ENCODE measurements around the gene PSTPIP1. TPM values are rescaled to one million over a fixed set of nuclear protein-coding genes. Genes with fewer than 3 reads are reported as not detected.

PSTPIP1 gene
- total RNA-seq (10 to 100 TPM; 79.4 to 82.7 TPM), total RNA-seq (9.8 to 178 (median 92.3) reads per million in 172 experiments)
- 87.7 TPM for polyA plus RNA-seq (2013, experiment 1 of 2)
- 122 TPM for polyA plus RNA-seq (2013, experiment 2 of 2)

- peak within 1 kb of the TSS; percentile 95 for H3K4me3 Mint-ChIP-seq
- H3K4me3 ChIP-seq (ENCODE audit: low read length): peak within 1 kb of the TSS; percentile 95
- peak within 1 kb of the TSS; percentile 88 for H3K27ac ChIP-seq (ENCODE audit: low read depth in 1 of 2, low read length in 2 of 2)
- POLR2A ChIA-PET: interaction anchor here (0.5 to 6.4 kb wide), 27 partner anchors 8 to 1356 kb away, joined by 3 to 124 read pairs (median 7); partner anchors contain the start of genes RCN2, SCAPER and TSPAN3
- peaks cover 24% of the 10 kb centered on the region for H3K36me3 Mint-ChIP-seq (ENCODE audit: low read depth)
- H3K9me3 Mint-ChIP-seq: no peaks in the 10 kb centered on the region
- ATAC-seq (ENCODE audit: poor library complexity): peak; percentile 76
- peaks cover 75% of the 10 kb centered on the region for H3K4me1 Mint-ChIP-seq (ENCODE audit: low read depth)
- CTCF ChIA-PET: interaction anchor here (0.6 to 2.4 kb wide), 7 partner anchors 11 to 442 kb away, joined by 3 to 13 read pairs (median 4); no protein-coding TSS in a partner anchor
- peak; percentile 56 to 84 (median 73) for DNase-seq
- H3K27ac Mint-ChIP-seq: peak within 1 kb of the TSS; percentile 98
- peaks cover 77% of the 10 kb centered on the region for H3K4me1 ChIP-seq (ENCODE audit: insufficient read depth, low read length)
- peaks cover 15% of the 10 kb centered on the region for H3K36me3 ChIP-seq (ENCODE audit: insufficient read depth, low read length)
- no peak for TF ChIP-seq CTCF (IDR thresholded peaks at IDR 0.05)
- no peaks in the 10 kb centered on the region for H3K9me3 ChIP-seq (ENCODE audit: control insufficient read depth in 1 of 2, insufficient read depth in 1 of 2, low read length in 2 of 2)
- no peaks in the 10 kb centered on the region for H3K27me3 ChIP-seq (ENCODE audit: control insufficient read depth in 1 of 2, insufficient read depth in 2 of 2, low read length in 2 of 2)
- no peaks in the 10 kb centered on the region for H3K27me3 Mint-ChIP-seq
- intact Hi-C loops (cut with DNase I, micrococcal nuclease): loop anchor here (5.0 to 10.0 kb wide), 3 partner anchors 63 to 430 kb away; partner anchors contain the start of genes RCN2 (in 2 of the 2), HMG20A (in 1 of the 2), PEAK1 (in 1 of the 2) and SCAPER (in 1 of the 2)
Measured at GRCh38 chr15:76994971-76995945, at the start of gene PSTPIP1. PSTPIP1 (plus strand) TSS chr15:76995126; CDS start chr15:76995574, 448 bp downstream.

- ChIA-PET POLR2A (interaction anchor here (1.0 to 1.2 kb wide), 2 partner anchors 15 to 51 kb away, joined by 3 to 4 read pairs; partner anchors contain the start of gene RCN2), CTCF (interaction anchor here (1.3 kb wide), 1 partner anchor 10 kb away, joined by 3 read pairs; no protein-coding TSS in a partner anchor)
- H3K9me3 ChIP-seq (ENCODE audit: control insufficient read depth in 1 of 2, insufficient read depth in 1 of 2, low read length in 2 of 2): no peaks in the 10 kb centered on the region
- Mint-ChIP-seq H3K9me3 (no peaks in the 10 kb centered on the region), H3K36me3 (ENCODE audit: low read depth) (peaks cover 69% of the 10 kb centered on the region), H3K4me3 (no peak overlapping the region), H3K4me1 (ENCODE audit: low read depth) (peaks cover 6% of the 10 kb centered on the region), H3K27ac (no peak overlapping the region), H3K27me3 (no peaks in the 10 kb centered on the region)
- intact Hi-C loops (cut with DNase I, micrococcal nuclease): no loop called here
- ATAC-seq (ENCODE audit: poor library complexity) (no peak), DNase-seq (no peak)
- H3K4me1 ChIP-seq (ENCODE audit: insufficient read depth, low read length): no peaks in the 10 kb centered on the region
- TF ChIP-seq CTCF (IDR thresholded peaks at IDR 0.05): no peak
- peaks cover 31% of the 10 kb centered on the region for H3K36me3 ChIP-seq (ENCODE audit: insufficient read depth, low read length)
- no peaks in the 10 kb centered on the region for H3K27me3 ChIP-seq (ENCODE audit: control insufficient read depth in 1 of 2, insufficient read depth in 2 of 2, low read length in 2 of 2)
- H3K4me3 ChIP-seq (ENCODE audit: low read length): no peak overlapping the region
- no peak overlapping the region for H3K27ac ChIP-seq (ENCODE audit: low read depth in 1 of 2, low read length in 2 of 2)
Measured at GRCh38 chr15:76945494-76946093, 49.3 kb upstream of the PSTPIP1 start.

GRCh38 chr15:76947454-76947853 lies 47.5 kb upstream of the PSTPIP1 start:
- ChIA-PET CTCF (interaction anchor here (0.7 kb wide), 1 partner anchor 39 kb away, joined by 3 read pairs; no protein-coding TSS in a partner anchor), POLR2A (no interaction called here)
- H3K4me3 Mint-ChIP-seq: no peak overlapping the region
- no peaks in the 10 kb centered on the region for H3K27me3 Mint-ChIP-seq
- H3K4me1 ChIP-seq (ENCODE audit: insufficient read depth, low read length): no peaks in the 10 kb centered on the region
- H3K9me3 Mint-ChIP-seq: no peaks in the 10 kb centered on the region
- no peak overlapping the region for H3K27ac ChIP-seq (ENCODE audit: low read depth in 1 of 2, low read length in 2 of 2)
- DNase-seq (no peak), ATAC-seq (ENCODE audit: poor library complexity) (no peak)
- peak overlapping the region; percentile 15 for H3K27ac Mint-ChIP-seq
- no peak for TF ChIP-seq CTCF (IDR thresholded peaks at IDR 0.05)
- peaks cover 13% of the 10 kb centered on the region for H3K4me1 Mint-ChIP-seq (ENCODE audit: low read depth)
- peaks cover 68% of the 10 kb centered on the region for H3K36me3 Mint-ChIP-seq (ENCODE audit: low read depth)
- intact Hi-C loops (cut with DNase I, micrococcal nuclease): no loop called here
- no peaks in the 10 kb centered on the region for H3K9me3 ChIP-seq (ENCODE audit: control insufficient read depth in 1 of 2, insufficient read depth in 1 of 2, low read length in 2 of 2)
- peaks cover 33% of the 10 kb centered on the region for H3K36me3 ChIP-seq (ENCODE audit: insufficient read depth, low read length)
- H3K27me3 ChIP-seq (ENCODE audit: control insufficient read depth in 1 of 2, insufficient read depth in 2 of 2, low read length in 2 of 2): no peaks in the 10 kb centered on the region
- H3K4me3 ChIP-seq (ENCODE audit: low read length): no peak overlapping the region

Measured in CD4-positive, alpha-beta T cell (primary cell).